HG03565 (cell line): ENCODE results near the gene DYNC2LI1.

ENCODE experiments used
- ATAC-seq: cut with Tn5 transposase; IDR thresholded peaks from one replicate; pipeline ENCODE4 v1.9.1; 2021; ENCODE audit warnings: mild to moderate bottlenecking, moderate library complexity; ENCODE audit not compliant: unreplicated experiment

The DYNC2LI1 gene

GRCh38 chr2:43762286-43762685, 11.6 kb upstream of the DYNC2LI1 start:
- ATAC-seq, result no peak

GRCh38 chr2:43763091-43763490, 10.7 kb upstream of the DYNC2LI1 start:
- ATAC-seq, result no peak

- ATAC-seq, result no peak
Observed at GRCh38 chr2:43764086-43764705, 9.6 kb upstream of the DYNC2LI1 start.

GRCh38 chr2:43766006-43766405, 7.8 kb upstream of the DYNC2LI1 start:
- no peak for ATAC-seq

- no peak for ATAC-seq
Observed at GRCh38 chr2:43774617-43775016, 778 bp downstream of the DYNC2LI1 start.

GRCh38 chr2:43776324-43776723, 2.5 kb downstream of the DYNC2LI1 start:
- no peak for ATAC-seq

- ATAC-seq, result no peak
Observed at GRCh38 chr2:43777306-43777926, 3.6 kb downstream of the DYNC2LI1 start.

- ATAC-seq, result no peak
Observed at GRCh38 chr2:43778233-43778632, 4.4 kb downstream of the DYNC2LI1 start.

- no peak for ATAC-seq
Observed at GRCh38 chr2:43787895-43788294, 14.1 kb downstream of the DYNC2LI1 start.

GRCh38 chr2:43788646-43789045, 14.8 kb downstream of the DYNC2LI1 start:
- ATAC-seq, result no peak

- ATAC-seq, result no peak
Observed at GRCh38 chr2:43790147-43790546, 16.3 kb downstream of the DYNC2LI1 start.

- no peak for ATAC-seq
Observed at GRCh38 chr2:43791035-43791765, 17.4 kb downstream of the DYNC2LI1 start.

- ATAC-seq, result no peak
Observed at GRCh38 chr2:43792653-43793052, 18.8 kb downstream of the DYNC2LI1 start.

GRCh38 chr2:43794956-43795355, 21.1 kb downstream of the DYNC2LI1 start:
- ATAC-seq, result no peak

- no peak for ATAC-seq
Observed at GRCh38 chr2:43796206-43796605, 22.4 kb downstream of the DYNC2LI1 start.

- no peak for ATAC-seq
Observed at GRCh38 chr2:43798300-43798699, 24.5 kb downstream of the DYNC2LI1 start.

GRCh38 chr2:43800894-43801293, 27.1 kb downstream of the DYNC2LI1 start:
- ATAC-seq, result no peak

GRCh38 chr2:43802135-43802534, 28.3 kb downstream of the DYNC2LI1 start:
- no peak for ATAC-seq

GRCh38 chr2:43803113-43803512, 29.3 kb downstream of the DYNC2LI1 start:
- ATAC-seq, result no peak

GRCh38 chr2:43806719-43807031, 32.8 kb downstream of the DYNC2LI1 start:
- no peak for ATAC-seq

- no peak for ATAC-seq
Observed at GRCh38 chr2:43810452-43810851, 36.6 kb downstream of the DYNC2LI1 start.

- no peak for ATAC-seq
Observed at GRCh38 chr2:43810888-43811287, 37.0 kb downstream of the DYNC2LI1 start.
